Mucosa of rectum (tissue), 2 donors: ENCODE measurements around the gene NPR3.

Source experiments
- H3K27ac ChIP-seq, 2 donors: one replicate each; pipeline ENCODE4 v1.7.0; 2013; ENCODE audit warnings: inconsistent platforms in 2 of 2, low read depth in 2 of 2, low read length in 2 of 2
- H3K27me3 ChIP-seq, 2 donors: one replicate each; pipeline ENCODE4 v1.7.0; 2013; ENCODE audit warnings: low read length in 2 of 2; ENCODE audit not compliant: control insufficient read depth in 2 of 2, insufficient read depth in 2 of 2
- H3K36me3 ChIP-seq, 2 donors: one replicate each; pipeline ENCODE4 v1.7.0; 2013; ENCODE audit warnings: low read length in 2 of 2; ENCODE audit not compliant: control insufficient read depth in 2 of 2, insufficient read depth in 2 of 2
- H3K4me1 ChIP-seq, 2 donors: one replicate each; pipeline ENCODE4 v1.7.0; 2013; ENCODE audit warnings: low read length in 2 of 2, mild to moderate bottlenecking in 1 of 2; ENCODE audit not compliant: control insufficient read depth in 2 of 2, insufficient read depth in 2 of 2
- H3K4me3 ChIP-seq, 2 donors: one replicate each; pipeline ENCODE4 v1.7.0; 2013; ENCODE audit warnings: low read length in 2 of 2
- H3K9ac ChIP-seq, 2 donors: one replicate each; pipeline ENCODE4 v1.7.0; 2013; ENCODE audit warnings: low read length in 2 of 2, low read depth in 1 of 2, mild to moderate bottlenecking in 1 of 2
- H3K9me3 ChIP-seq, 2 donors: one replicate each; pipeline ENCODE4 v1.7.0; 2013; ENCODE audit warnings: low read length in 2 of 2; ENCODE audit not compliant: control insufficient read depth in 2 of 2
- donor health status: healthy.
- donor health status: Normal muscosa, but diverticular disease.

NPR3 gene, protein sequence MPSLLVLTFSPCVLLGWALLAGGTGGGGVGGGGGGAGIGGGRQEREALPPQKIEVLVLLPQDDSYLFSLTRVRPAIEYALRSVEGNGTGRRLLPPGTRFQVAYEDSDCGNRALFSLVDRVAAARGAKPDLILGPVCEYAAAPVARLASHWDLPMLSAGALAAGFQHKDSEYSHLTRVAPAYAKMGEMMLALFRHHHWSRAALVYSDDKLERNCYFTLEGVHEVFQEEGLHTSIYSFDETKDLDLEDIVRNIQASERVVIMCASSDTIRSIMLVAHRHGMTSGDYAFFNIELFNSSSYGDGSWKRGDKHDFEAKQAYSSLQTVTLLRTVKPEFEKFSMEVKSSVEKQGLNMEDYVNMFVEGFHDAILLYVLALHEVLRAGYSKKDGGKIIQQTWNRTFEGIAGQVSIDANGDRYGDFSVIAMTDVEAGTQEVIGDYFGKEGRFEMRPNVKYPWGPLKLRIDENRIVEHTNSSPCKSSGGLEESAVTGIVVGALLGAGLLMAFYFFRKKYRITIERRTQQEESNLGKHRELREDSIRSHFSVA

GRCh38 chr5:32710550-32711361 is at the start of gene NPR3:
NPR3 (plus strand) TSS chr5:32711321; CDS start chr5:32711777, 456 bp downstream.
- H3K27me3 ChIP-seq, result peaks cover 19 to 25% of the 10 kb centered on the region in 2 donors
- peaks cover 5 to 7% of the 10 kb centered on the region in 2 donors for H3K4me1 ChIP-seq
- no peaks in the 10 kb centered on the region for H3K9me3 ChIP-seq
- peak within 1 kb of the TSS in 1 of 2 donors; percentile 24 for H3K9ac ChIP-seq
- H3K4me3 ChIP-seq, result peak within 1 kb of the TSS; percentile 62 to 80
- peak within 1 kb of the TSS in 1 of 2 donors; percentile 52 for H3K27ac ChIP-seq
- no peaks in the 10 kb centered on the region for H3K36me3 ChIP-seq

DNA sequence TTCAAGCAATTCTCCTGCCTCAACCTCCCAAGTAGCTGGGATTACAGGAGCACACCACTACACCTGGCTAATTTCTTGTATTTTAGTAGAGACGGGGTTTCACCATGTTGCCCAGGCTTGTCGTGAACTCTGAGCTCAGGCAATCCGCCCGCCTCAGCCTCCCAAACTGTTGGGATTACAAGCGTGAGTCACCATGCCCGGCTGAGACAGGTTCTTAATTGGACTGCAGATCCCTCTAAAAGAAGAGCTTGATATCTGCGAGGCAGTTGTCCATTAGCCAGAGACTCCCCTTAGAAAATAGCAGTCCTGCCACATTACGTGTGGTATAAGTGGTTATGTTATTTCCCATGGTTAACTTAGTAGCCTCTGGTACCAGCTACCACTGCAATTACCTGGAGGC is 46.6 kb upstream of the NPR3 start:
- Histone ChIP-seq H3K4me1 (no peaks in the 10 kb centered on the region), H3K27ac (no peak overlapping the region), H3K27me3 (no peaks in the 10 kb centered on the region), H3K4me3 (no peak overlapping the region), H3K36me3 (no peaks in the 10 kb centered on the region), H3K9ac (no peak overlapping the region), H3K9me3 (no peaks in the 10 kb centered on the region)

DNA sequence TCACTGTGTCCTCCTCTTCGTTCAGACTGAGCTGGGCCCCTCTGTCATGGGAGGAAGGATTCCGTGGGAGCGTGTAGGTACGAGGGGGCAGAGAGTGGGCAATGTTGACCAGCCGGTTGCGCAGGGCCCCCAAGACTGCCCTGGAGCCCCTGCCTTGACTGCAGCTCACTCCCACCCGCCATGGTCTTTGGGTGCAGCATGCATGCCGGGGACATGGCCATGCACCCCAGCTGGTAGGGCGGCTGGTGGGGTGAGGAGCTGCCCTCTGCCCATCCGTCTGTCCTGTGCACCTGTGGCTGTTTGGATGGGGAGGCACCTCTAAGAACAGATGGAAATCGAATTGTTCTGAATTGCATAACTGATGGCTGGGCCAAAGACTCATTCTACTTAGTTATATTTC is 42.6 kb upstream of the NPR3 start:
- H3K27ac ChIP-seq, result no peak overlapping the region
- H3K9ac ChIP-seq, result no peak overlapping the region
- no peak overlapping the region for H3K4me3 ChIP-seq
- no peaks in the 10 kb centered on the region for H3K9me3 ChIP-seq
- no peaks in the 10 kb centered on the region for H3K27me3 ChIP-seq
- H3K36me3 ChIP-seq, result no peaks in the 10 kb centered on the region
- no peaks in the 10 kb centered on the region for H3K4me1 ChIP-seq

DNA sequence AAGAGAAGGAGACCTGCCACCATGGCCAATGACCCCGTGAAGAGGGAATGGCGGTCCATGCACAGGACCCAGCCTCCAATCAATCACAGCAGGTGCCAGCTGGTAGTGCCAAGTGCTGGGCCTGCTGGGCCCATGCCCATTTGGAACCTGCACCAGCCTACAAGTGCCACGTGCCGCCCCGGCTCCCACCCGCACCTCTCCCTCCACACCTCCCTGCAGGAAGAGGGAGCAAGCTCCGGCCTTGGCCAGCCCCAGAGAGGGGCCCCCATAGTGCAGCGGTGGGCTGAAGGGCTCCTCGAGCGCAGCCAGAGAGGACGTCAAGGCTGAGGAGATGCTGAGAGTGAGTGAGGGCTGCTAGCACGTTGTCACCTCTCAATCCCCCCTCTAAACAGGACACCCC is 37.8 kb upstream of the NPR3 start:
- no peak overlapping the region for H3K27ac ChIP-seq
- no peaks in the 10 kb centered on the region for H3K27me3 ChIP-seq
- H3K4me3 ChIP-seq, result no peak overlapping the region
- H3K36me3 ChIP-seq, result no peaks in the 10 kb centered on the region
- H3K9me3 ChIP-seq, result no peaks in the 10 kb centered on the region
- no peak overlapping the region for H3K9ac ChIP-seq
- no peaks in the 10 kb centered on the region for H3K4me1 ChIP-seq

GRCh38 chr5:32677023-32677422 is 34.1 kb upstream of the NPR3 start:
- no peak overlapping the region for H3K4me3 ChIP-seq
- no peaks in the 10 kb centered on the region for H3K4me1 ChIP-seq
- H3K36me3 ChIP-seq, result no peaks in the 10 kb centered on the region
- H3K27ac ChIP-seq, result no peak overlapping the region
- H3K9ac ChIP-seq, result no peak overlapping the region
- H3K9me3 ChIP-seq, result no peaks in the 10 kb centered on the region
- no peaks in the 10 kb centered on the region for H3K27me3 ChIP-seq

- Histone ChIP-seq H3K9ac (no peak overlapping the region), H3K4me1 (no peaks in the 10 kb centered on the region), H3K9me3 (no peaks in the 10 kb centered on the region), H3K36me3 (no peaks in the 10 kb centered on the region), H3K4me3 (no peak overlapping the region), H3K27ac (no peak overlapping the region), H3K27me3 (no peaks in the 10 kb centered on the region)
Measured at GRCh38 chr5:32678472-32678871, 32.6 kb upstream of the NPR3 start.

DNA sequence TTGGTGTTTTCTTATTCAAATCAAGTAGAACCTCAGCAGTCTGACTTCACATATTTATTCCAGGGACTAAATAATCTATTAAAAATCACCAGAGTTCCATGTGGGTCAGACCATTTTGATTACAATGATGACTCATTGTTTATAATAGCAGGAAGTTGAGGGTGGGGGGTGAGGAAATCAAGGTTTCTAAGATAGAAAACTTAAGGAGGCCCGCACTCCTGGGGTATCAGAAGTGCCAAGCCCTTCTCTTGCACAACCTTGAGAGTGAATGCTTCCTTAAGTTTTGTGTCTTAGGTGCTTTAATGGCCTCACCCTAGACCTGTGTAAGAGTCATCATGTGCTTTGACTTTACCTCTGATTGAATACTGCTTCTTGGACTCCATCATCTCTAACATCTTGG is 31.9 kb upstream of the NPR3 start:
- Histone ChIP-seq H3K4me3 (no peak overlapping the region), H3K9me3 (no peaks in the 10 kb centered on the region), H3K27ac (no peak overlapping the region), H3K27me3 (no peaks in the 10 kb centered on the region), H3K4me1 (no peaks in the 10 kb centered on the region), H3K9ac (no peak overlapping the region), H3K36me3 (no peaks in the 10 kb centered on the region)

- H3K27ac ChIP-seq, result no peak overlapping the region
- H3K4me3 ChIP-seq, result no peak overlapping the region
- peaks cover 0 to 3% of the 10 kb centered on the region in 2 donors for H3K9me3 ChIP-seq
- no peaks in the 10 kb centered on the region for H3K4me1 ChIP-seq
- H3K36me3 ChIP-seq, result no peaks in the 10 kb centered on the region
- H3K27me3 ChIP-seq, result no peaks in the 10 kb centered on the region
- no peak overlapping the region for H3K9ac ChIP-seq
Measured at GRCh38 chr5:32680183-32680582, 30.9 kb upstream of the NPR3 start.

GRCh38 chr5:32683125-32683524 is 28.0 kb upstream of the NPR3 start:
- peaks cover 0 to 3% of the 10 kb centered on the region in 2 donors for H3K9me3 ChIP-seq
- no peaks in the 10 kb centered on the region for H3K27me3 ChIP-seq
- H3K9ac ChIP-seq, result no peak overlapping the region
- no peaks in the 10 kb centered on the region for H3K36me3 ChIP-seq
- H3K4me3 ChIP-seq, result no peak overlapping the region
- no peak overlapping the region for H3K27ac ChIP-seq
- no peaks in the 10 kb centered on the region for H3K4me1 ChIP-seq

- no peak overlapping the region for H3K4me3 ChIP-seq
- H3K9me3 ChIP-seq, result peaks cover 0 to 3% of the 10 kb centered on the region in 2 donors
- no peaks in the 10 kb centered on the region for H3K36me3 ChIP-seq
- no peak overlapping the region for H3K9ac ChIP-seq
- no peaks in the 10 kb centered on the region for H3K27me3 ChIP-seq
- H3K4me1 ChIP-seq, result no peaks in the 10 kb centered on the region
- no peak overlapping the region for H3K27ac ChIP-seq
Measured at GRCh38 chr5:32684260-32684659, 26.9 kb upstream of the NPR3 start.
